ENCODE results near the gene ACOT2.

GRCh38 chr14:73620268-73620667 lies 51.3 kb downstream of the ACOT2 start:
- no peak for TF ChIP-seq CTCF (IDR thresholded peaks at IDR 0.05 in 4 of 5, conservative IDR thresholded peaks at IDR 0.05 in 1 of 5)
- TF ChIP-seq POLR2A (IDR thresholded peaks at IDR 0.05), result no peak
